ENCODE results near the gene TMEM212.

The TMEM212 gene

DNA sequence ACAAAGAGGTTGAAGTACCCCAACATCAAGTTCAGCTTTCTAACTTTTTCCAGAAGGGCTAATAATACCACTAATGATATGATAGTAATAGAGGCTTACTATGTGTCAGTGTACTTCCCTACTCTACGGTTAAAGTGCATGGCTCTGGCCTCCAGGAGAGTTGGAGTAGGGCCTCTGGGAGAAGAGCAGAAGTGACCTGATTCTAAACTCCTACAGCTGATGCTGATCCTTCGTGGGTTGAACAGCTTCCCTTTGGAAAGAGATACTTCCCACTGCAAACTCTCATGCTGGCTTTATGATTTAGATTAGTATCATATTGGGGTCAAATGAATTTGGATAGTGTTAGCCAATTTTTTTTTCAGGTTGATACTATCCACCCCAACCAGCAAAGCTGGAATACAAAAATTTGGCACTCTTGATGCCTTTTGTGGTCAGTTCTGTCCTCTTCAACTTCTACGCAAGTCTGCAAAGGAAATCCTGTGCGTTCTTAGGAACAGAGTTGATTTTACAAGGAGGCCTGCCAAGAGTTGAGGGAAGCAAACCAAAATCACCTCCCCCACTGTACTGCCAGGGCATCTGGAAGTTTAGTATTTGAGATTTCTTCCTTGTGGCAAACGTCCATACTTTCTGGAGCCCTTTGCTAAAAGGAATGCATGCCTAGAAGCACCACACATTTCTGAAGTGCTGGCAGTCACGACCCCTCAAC lies 17.8 kb downstream of the TMEM212 start:
- DNase-seq (ENCODE audit: low read depth), result peak; percentile 67

DNA sequence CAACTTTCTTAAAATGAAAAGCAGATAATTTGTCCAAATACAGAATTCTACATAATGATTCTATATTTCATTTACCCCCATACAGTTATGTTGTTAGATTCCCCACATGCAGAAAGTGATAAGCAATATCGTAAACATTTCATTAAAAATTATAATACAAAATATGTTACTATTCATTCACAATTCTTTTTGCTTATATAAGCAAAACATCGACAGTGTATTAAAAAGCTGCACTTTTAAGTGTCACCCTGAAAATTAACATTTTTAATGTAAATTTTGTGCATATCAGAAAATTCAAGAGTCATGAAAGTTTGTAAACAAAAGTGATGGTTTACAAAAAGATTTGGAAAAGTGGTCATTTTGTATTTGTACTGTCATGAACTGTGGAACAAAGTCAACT lies 19.2 kb downstream of the TMEM212 start:
- DNase-seq (ENCODE audit: low read depth), result no peak

DNA sequence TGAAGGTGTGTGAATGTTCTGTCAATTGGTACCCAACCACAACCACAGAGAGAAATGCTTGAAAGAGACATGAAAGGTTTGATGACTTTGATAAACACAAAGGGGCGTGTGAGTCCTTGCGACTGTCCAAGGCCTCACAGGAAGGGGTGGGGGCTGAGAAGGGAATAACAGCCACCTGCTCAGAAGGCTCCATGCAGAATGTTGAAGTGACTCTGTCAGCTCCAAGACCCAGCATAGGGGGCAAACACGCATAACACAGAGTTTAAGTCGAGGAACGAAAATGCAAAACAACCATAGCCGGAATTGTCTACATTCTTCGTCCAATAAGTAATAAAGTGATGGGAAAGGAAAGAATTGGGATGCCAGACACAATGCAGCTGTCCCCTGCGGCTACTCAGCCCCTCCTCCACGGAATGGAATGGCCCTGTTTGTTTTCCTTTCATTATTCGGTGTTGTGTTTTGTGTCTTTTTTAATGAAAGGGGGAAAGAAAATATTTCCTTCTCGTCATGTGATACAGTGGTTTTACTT lies 19.9 kb downstream of the TMEM212 start:
- no peak for DNase-seq (ENCODE audit: low read depth)

DNA sequence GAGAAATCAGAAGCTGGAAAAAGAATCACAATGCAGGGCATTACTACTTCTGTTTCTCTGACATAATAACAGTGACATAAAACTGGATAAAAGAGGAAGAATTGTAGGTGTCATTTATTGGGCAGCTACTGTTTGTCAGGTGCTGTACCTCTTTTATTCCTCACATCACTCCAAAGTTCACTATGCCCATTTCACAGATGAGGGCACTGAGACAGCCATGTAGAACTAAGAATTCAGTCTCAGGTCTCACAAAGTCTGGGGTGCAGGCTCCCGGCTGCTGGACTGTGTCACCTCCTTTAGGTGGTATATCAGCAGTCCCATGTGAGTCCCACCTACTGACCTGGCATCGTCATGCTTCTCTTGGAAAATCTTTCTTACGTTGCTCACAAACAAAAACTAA lies 20.8 kb downstream of the TMEM212 start:
- DNase-seq (ENCODE audit: low read depth), result no peak

DNA sequence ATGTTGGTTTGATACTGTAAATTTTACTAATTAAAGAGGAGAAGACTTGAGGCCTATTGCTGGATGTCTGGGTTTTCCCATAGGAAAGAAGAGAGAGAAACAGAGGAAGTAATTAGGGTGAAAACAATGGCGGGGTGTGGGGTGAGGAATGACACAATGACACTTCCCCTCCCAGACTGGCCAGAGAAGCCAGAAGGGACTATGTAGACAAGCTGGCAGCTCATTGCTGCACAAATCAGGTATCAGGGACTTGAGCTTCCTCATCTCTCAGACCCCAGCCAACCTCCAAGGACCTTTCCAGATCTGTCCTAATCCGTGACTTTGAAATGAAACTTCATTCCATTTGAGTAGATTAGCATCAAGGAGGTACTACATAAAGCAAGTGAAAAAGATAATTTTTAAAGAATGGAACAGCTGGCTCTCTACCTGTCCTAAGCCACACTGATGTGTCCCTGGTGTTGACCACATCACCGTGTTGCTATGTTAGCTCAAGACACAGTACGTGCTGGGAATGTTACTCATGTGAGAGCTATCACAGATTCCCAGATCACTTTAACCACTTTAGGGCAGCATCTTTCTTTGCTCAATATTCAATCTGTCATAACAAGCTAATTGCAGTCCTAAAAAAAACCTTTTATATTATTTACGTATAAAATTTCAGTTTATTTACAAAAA lies 22.2 kb downstream of the TMEM212 start:
- DNase-seq (ENCODE audit: low read depth), result no peak

DNA sequence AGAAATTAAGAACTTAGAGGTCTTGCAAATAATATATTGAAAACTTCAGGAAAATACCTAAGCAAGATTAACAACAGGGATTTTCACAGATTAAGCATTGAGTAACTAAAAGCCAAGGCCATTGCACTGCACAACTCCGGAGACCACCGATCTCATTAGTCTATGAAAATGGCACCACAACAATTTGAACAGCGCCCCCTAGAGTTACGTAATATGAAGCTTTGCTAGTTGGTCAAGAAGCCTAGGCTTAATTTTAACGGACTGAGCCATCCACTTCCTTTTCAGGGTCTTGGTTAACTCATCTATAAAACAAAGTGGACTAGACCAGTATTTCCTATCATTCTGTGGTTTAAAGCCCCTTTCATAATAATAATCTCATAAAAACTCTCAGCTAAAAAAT lies 24.8 kb downstream of the TMEM212 start:
- DNase-seq (ENCODE audit: low read depth), result no peak

DNA sequence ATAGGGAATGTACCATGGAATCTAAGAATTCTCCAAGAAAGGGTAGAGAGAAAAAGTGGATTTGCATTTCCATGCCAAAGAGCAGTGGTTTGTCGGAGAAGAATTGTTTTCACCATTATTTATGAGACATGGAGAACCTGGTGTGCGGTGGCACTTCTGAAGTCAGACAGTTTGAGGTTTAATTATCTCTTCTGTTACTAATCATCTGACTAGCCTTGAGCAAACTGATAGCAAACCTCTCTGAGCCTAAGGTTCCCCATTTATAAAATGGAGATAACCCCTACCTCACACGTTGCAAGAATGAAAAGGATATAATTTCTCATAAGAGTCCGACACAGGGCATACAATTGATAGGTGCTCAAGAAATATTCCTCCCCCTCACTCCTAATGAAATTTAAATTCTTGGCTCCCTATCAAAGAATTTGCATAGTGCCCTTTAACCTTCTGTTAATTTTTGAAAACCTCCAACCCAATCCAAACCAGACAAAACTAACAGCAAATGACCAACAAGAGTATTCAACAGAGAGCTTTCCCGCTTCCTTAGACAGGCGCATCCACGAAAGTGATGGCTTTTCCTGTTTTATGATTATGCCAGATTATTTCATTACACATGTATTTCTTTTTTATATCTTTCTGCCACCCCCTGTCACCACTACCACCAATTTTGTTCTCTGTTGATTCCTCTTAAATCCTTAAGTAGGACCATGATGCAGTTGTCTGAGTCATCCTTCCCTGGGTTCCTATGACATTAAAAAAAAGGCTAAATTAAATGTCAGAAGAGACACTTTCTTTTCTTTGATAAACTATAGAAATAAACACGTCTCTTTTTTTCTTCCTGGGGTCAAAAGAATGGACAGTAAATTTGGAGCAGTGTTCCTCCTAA lies 28.5 kb downstream of the TMEM212 start:
- DNase-seq (ENCODE audit: low read depth), result no peak

DNA sequence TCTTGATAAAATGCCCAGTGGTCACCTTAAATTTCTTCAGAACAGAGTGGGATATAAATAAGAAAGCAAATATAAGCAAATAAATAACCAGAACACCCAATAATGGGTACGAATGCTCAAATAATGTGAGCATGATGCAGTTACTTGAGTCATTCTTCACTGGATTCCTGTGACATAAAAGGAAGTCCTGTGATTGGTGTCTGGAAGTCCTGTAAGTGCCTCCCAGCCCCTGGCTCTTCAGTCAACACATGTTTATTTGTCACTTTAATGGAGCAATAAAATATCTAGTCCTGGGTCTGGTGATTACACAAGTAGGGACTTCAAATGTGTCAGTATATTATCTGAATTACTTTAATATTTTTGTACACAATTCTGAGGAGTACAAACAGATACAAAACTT lies 30.4 kb downstream of the TMEM212 start:
- peak; percentile 27 for DNase-seq (ENCODE audit: low read depth)

DNA sequence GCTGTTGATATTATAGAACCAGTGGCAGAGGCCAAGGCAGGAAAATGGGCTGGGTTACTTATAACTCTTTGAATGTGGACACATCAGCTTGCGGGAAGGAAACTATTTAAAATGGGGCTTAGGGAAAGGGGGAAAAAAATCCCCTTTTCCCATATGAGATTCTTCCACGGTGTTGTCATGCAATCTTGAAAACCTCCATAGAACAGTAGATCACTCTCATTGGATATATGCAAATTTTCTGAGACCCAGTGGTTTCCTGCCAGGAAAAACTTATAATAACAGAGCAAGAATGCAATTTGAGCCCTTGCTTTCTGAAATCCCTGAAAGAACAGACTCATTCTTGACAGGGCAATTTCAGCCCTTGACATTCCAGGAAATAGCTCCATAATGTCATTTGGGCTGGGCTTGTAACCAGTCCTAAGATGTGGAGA lies 31.1 kb downstream of the TMEM212 start:
- DNase-seq (ENCODE audit: low read depth), result peak; percentile 96

DNA sequence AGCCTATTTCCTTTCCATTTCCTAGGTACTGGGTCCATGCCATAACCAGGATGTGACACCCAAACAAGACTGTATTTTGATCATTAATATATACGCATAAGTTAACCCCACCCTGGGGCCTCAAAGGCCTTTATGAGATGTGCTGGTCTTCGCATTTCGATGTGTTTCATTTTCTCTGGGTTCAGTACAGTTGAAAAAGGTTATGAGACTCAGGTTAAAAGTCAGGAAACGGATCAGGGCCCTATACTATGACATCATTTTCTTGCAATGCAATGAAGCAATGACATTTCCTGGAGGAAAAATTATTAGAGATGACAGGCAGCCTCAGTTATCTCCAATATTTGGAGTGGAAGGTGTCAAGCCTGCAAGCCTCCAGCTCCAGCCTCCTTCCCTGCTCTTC lies 31.7 kb downstream of the TMEM212 start:
- no peak for DNase-seq (ENCODE audit: low read depth)

DNA sequence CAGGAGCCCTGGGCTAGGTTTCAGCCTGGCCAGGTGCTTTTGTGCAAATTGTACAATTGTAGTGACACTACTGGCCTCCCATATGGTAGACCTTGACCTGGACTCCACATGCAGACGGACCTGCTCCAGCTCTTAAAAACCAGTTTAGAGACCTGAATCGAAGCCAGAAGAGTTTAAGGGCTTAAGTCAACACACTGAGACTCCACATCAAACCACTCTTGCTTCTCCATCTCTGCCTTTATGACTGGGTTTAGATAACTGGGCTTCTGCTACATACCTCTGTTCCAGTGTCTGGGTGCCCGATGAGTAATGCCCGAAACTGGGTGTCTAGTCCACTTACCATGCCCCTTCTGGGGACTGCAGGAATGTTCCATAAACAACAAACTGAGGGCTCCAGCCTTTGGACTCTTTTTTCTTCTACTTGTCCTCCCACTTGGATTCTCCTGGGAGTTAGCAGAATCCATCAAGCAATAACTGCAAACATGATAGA lies 32.8 kb downstream of the TMEM212 start:
- DNase-seq (ENCODE audit: low read depth), result peak; percentile 37

DNA sequence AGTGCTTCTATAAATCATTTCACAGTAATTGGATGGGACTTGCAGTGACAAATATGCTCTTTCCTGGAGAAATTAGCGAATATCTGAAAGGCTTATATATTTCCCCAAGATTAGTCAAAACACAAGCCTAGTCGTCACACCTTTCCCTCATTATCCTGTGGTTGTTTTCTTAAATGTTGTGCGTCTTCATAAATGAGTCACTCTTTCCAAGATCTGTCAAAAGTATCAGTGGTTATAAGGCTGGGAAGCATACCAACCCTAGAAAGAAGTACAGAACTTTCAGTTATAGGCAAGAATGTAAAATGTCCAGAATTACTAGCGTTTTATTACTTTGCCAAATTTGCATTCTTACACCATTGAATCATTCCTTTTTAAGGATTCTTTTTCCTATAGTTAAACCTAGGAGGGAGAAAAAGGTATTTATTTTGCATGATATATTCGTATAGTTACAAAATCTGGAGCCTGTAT lies 33.6 kb downstream of the TMEM212 start:
- DNase-seq (ENCODE audit: low read depth), result peak; percentile 94

DNA sequence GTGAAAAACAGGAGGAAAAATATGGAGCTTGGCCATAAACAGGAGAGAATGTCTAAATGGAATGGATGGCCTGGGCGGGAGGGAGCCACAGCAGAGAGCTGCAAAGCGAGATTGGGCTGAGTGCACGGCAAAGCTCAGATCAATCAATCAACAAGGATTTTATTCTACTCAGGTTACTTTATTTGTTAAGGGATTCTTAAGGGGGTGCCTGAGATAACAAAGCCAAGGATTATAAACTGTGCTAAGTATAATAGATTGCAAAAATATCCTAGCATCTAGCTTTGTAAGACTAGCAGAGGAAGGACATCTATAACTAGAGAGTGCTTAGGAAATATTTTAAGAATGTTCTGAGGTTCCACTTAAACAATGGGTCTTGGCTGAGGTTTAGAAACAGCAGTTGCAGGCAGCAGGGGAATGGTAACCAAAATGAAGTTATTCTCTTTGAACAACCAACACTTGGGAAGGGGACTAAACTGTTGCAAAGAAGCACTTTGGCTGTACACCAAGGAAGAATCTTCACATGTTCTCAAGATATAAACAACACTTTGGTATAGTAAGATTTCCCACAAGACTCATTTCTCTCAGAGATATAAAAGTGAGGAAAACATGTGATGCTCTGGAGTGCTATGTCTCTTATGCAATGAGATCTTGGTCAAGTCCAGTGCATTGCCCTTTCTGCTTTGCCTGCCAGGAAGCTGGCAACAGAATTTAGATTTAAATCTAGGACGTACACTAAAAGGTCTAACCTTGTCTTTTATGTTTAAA lies 35.5 kb downstream of the TMEM212 start:
- no peak for DNase-seq (ENCODE audit: low read depth)

DNA sequence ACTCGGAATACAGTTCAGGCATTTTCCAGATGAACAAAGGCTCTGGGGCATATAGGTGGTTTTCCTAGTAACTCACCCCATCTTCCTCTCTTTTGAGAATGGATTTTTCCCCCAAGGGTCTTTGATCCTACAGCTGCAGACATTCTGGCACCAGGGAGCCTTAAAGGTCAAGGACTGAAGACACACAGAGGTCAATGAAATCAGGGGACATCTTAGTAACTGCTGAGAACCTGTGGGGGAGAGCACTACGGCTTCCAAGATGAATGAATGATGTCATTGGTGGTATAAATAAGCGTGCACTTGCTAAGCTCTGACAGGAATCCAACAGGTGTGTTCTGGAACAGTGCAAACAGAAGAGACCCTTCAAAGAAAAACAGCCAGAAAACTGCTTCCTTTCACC lies 36.3 kb downstream of the TMEM212 start:
- DNase-seq (ENCODE audit: low read depth), result no peak

DNA sequence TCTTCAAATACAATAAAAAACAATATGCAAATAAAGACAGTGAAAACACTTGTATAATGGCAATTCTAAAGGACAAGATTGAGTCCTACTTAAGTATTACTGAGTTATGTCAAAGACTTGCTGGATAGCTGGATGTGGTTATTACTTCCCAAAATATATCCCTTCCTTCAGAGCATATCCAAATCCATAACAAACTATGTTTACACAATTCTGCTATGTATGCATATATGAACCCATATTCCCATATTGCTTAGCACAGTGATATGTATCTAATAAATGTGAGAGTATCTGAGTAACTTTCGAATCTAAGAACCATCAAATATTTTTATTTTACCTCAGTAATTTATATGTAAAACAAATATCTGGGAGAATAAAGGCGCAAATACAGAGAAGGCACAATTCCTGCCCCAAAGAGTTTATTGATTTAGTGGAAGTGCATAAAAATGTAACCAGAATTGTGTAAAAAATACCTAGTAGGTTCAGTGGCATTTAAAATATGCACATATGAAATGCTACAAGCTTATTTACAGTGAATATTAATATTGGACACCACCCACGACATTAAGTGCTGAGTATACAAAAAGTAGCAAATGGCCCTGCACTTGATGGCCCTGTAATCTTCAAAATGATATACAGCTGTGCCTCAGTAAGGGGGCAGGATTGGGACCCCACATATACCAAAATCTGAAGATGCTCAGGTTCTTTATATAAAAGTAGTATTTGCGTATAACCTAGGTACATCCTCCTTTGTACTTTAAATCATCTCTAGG lies 37.1 kb downstream of the TMEM212 start:
- no peak for DNase-seq (ENCODE audit: low read depth)

DNA sequence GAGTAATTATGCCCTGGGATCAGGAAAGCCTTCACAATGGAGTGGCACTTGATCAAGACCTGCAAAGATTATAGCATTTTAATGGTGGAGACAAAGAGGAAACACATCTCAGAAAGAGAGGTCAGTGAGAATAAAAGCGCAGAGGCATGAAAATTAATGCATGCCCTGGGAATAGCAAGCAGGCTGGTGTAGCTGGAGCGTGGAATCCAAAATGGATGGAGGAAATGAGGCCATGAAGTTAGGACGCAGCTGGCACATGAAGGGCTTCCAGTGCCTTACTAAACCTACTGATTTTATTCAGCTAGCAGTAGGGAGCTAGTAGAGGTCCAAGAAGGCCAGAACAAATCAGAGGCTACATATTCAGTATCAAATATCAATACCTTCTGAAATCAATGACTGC lies 38.1 kb downstream of the TMEM212 start:
- DNase-seq (ENCODE audit: low read depth), result no peak

DNA sequence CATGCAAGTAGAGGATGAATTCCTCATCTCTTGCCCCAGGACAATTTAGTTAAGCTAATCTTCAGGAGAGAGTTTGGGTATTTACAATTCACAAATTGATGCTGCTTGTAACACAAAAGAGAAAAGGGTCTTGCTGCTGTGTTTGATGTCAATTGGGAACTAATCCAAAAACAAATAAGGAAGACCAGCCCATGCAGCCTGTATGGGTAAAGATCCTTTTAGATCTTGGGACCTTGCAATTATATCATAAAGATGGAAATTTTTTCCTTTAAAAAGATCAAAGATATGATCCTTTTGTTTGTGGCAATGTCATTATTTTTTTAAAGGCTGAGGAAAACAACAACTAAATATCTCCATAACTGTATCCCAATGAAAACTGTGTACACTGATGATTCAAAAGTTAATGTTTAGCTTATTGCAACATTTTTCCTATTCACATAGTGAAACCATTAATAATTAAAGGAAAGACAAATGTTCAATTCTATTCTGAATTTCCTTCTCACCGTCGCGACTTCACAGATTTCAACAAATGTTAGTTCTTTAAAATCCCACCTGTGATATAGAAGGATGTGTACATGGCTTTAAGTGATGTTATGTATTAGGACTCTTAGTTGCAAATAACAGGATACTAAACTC lies 40.2 kb downstream of the TMEM212 start:
- DNase-seq (ENCODE audit: low read depth), result no peak

DNA sequence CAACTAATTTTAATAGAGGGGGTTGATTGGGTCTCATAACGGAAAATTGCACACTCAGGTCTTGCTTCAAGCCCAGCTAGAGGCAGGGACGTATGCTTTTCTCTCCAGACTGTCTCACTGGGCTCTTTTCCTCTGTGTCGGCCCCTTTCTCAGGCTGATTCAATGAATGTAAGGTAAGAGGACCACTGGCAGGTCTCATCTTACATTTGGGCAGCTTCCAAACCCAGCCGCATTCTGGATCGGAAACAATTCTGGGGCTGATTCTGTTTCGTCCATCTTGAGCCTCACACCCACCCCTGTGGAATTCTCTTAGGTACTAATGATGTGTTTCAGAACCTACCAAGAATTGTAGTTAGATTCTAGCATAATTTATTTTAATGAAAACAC lies 40.7 kb downstream of the TMEM212 start:
- no peak for DNase-seq (ENCODE audit: low read depth)

DNA sequence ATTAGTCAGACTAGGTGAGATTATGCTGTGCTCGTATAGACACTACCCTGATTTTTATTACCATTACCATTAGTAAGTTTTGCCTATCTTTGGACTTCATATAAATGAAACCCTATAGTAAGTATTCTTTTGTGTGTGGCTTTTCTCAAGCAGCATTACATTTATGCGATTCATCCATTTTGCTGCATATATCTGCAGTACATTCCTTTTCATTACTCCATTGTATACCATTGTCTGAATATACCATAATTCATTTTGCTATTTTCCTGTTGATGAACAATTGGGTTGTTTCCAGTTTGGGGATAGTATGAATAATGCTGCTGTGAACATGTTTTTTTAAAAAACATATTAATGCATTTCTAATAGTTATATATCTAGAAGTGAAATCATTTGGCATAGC lies 45.3 kb downstream of the TMEM212 start:
- no peak for DNase-seq (ENCODE audit: low read depth)

DNA sequence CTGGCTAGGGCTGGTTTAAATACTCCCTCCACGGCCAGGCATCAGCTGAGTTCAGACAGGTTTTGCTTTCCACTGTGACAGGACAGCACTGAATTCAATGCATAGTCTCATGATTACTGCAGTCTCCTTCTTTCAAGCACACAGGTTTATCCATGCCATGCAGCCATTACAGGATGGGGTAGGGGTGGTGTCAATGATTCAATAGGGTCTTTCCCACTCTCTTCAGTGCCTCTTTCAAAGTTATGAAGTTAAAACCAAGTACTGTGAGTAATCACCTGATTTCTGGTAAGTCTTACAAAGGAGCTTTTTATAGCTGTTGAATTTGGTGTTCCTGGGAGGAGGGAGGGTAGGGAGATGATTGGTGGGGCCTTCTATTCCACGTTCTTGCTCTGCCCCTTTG lies 47.2 kb downstream of the TMEM212 start:
- DNase-seq (ENCODE audit: low read depth), result no peak

Data from stromal cell of bone marrow (primary cell).